Mononuclear cell (primary cell): ENCODE results near the gene PPARA. TPM values are rescaled to one million over a fixed set of nuclear protein-coding genes. Genes with fewer than 3 reads are reported as not detected.
"Not testable (repeated sequence)": the region's sequence is repeated elsewhere in the genome, so short reads cannot be mapped to it uniquely, and the experiment has no call there.

Experiments
- H3K27me3 ChIP-seq: 2 replicates; pipeline ENCODE4 v1.6.0; 2011; ENCODE audit warnings: low read length, control low read depth; ENCODE audit not compliant: insufficient read depth
- H3K4me1 ChIP-seq: 2 replicates; pipeline ENCODE4 v1.5.1; 2011; ENCODE audit warnings: mild to moderate bottlenecking, low read length, control low read depth; ENCODE audit not compliant: insufficient read depth
- H3K4me3 ChIP-seq: 2 replicates; pipeline ENCODE4 v1.5.1; 2011; ENCODE audit warnings: mild to moderate bottlenecking, low read length, moderate library complexity
- H3K9me3 ChIP-seq: 2 replicates; pipeline ENCODE4 v1.5.1; 2011; ENCODE audit warnings: low read depth, mild to moderate bottlenecking, control low read depth, low read length
- total RNA-seq: library from RNA; depleted of rRNA; stranded (reverse); fragments of >200 nt; gene quantifications from one replicate; pipeline ENCODE4 v1.2.3, GENCODE V29; 2012

PPARA gene
- total RNA-seq, 1 donor: 5.1 TPM

- H3K4me1 ChIP-seq: peaks cover 20% of the 10 kb centered on the region
- peaks cover 21% of the 10 kb centered on the region for H3K27me3 ChIP-seq
- H3K9me3 ChIP-seq: no peaks in the 10 kb centered on the region
- H3K4me3 ChIP-seq: no peak overlapping the region
These were observed 112.3 kb downstream of the PPARA start for GRCh38 chr22:46262449-46263215.

GRCh38 chr22:46263216-46263590 is 112.9 kb downstream of the PPARA start, which contains the start of gene PKDREJ:
Gene PKDREJ, minus strand, starts transcription at chr22:46263343. Its CDS starts 21 bp downstream, at chr22:46263322.
- H3K27me3 ChIP-seq: peaks cover 21% of the 10 kb centered on the region
- H3K9me3 ChIP-seq: no peaks in the 10 kb centered on the region
- H3K4me3 ChIP-seq: no peak within 1 kb of the TSS
- peaks cover 22% of the 10 kb centered on the region for H3K4me1 ChIP-seq

GRCh38 chr22:46264520-46264919 is 114.2 kb downstream of the PPARA start:
- Histone ChIP-seq H3K4me1 (peaks cover 22% of the 10 kb centered on the region), H3K27me3 (peaks cover 21% of the 10 kb centered on the region)
- not testable (repeated sequence) for H3K4me3 ChIP-seq, H3K9me3 ChIP-seq

- Histone ChIP-seq H3K27me3 (peaks cover 21% of the 10 kb centered on the region), H3K4me1 (peaks cover 18% of the 10 kb centered on the region)
- H3K9me3 ChIP-seq, H3K4me3 ChIP-seq: not testable (repeated sequence)
These were observed 115.3 kb downstream of the PPARA start for GRCh38 chr22:46265627-46266026.

- Histone ChIP-seq H3K27me3 (peaks cover 6% of the 10 kb centered on the region), H3K4me3 (peak within 1 kb of the TSS; percentile 61), H3K9me3 (no peaks in the 10 kb centered on the region), H3K4me1 (peaks cover 18% of the 10 kb centered on the region)
These were observed 117.3 kb downstream of the PPARA start, which contains the start of gene TTC38 for GRCh38 chr22:46267431-46268279. Gene TTC38, plus strand, starts transcription at chr22:46268008. Its CDS starts 32 bp downstream, at chr22:46268040.

DNA sequence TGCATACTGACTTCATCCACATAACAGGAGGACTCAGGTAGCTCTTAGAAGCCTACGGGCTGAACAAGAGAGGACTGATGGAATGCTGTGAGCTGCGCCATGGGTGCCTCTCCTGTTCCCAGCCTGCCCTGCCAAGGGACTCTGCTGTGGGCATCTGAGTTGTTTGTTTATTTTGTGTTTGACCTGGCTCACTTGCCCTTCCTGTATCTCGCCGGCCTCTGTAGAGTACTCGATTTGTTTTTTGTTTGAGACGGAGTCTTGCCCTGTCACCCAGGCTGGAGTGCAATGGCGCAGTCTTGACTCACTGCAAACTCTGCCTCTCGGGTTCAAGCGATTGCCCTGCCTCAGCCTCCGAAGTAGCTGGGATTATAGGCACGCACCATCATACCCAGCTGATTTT is 119.2 kb downstream of the PPARA start:
- Histone ChIP-seq H3K9me3 (no peaks in the 10 kb centered on the region), H3K4me3 (no peak overlapping the region), H3K4me1 (peaks cover 18% of the 10 kb centered on the region), H3K27me3 (no peaks in the 10 kb centered on the region)

DNA sequence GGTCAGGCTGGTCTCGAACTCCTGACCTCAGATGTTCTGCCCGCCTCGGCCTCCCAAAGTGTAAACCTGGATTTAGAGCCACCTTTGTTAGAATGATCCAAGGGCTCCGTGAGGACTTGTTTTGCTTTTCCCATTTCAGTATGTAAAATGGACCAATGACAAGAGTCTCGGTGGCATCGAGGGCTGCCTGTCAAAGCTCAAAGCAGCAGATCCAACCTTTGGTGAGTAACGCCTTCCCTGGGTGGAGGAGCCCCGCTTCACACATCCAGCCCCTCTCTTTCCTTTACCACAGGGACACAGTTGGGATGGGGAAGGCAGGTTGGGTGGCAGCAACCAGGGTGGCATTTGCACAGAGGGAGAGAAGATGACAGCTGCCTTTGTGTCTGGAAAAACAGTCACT is 121.9 kb downstream of the PPARA start:
- no peak overlapping the region for H3K4me3 ChIP-seq
- no peaks in the 10 kb centered on the region for H3K9me3 ChIP-seq
- no peaks in the 10 kb centered on the region for H3K27me3 ChIP-seq
- H3K4me1 ChIP-seq: peaks cover 18% of the 10 kb centered on the region

- Histone ChIP-seq H3K9me3 (no peaks in the 10 kb centered on the region), H3K27me3 (no peaks in the 10 kb centered on the region), H3K4me3 (no peak overlapping the region), H3K4me1 (peaks cover 14% of the 10 kb centered on the region)
These were observed 122.6 kb downstream of the PPARA start for GRCh38 chr22:46272762-46273431.

DNA sequence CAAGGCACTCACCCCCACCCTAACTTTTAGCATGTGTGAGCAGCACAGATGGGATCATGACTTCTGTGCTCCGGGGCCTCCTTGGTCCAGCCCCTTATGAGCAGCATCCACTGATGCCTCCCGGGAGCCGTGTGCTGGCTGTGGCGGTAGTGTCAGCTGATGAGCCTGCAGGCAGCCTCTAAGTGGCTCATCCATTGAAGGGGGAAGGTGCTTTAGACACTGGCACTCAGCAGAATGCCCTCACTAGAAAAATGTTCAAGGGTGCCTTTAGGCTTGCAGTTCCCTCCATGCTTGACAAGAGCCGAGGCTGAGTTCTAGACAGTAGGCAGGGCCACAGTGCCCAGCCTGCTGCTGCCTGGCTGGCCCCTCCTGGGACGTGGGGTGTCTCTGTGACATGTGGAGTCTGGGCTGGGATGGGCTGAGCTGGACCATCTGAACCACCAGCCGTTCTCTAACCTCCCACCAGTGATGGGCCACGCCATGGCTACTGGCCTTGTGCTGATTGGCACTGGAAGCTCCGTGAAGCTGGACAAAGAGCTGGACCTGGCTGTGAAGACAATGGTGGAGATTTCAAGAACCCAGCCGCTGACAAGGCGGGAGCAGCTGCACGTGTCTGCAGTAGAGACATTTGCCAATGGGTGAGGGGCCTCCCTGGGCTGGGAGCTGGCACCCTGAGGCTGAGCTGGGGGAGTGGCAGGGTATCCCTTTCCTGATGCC is 123.3 kb downstream of the PPARA start:
- H3K9me3 ChIP-seq: no peaks in the 10 kb centered on the region
- H3K27me3 ChIP-seq: no peaks in the 10 kb centered on the region
- no peak overlapping the region for H3K4me3 ChIP-seq
- H3K4me1 ChIP-seq: peaks cover 8% of the 10 kb centered on the region

- no peaks in the 10 kb centered on the region for H3K9me3 ChIP-seq
- H3K4me3 ChIP-seq: no peak overlapping the region
- H3K27me3 ChIP-seq: no peaks in the 10 kb centered on the region
- peaks cover 2% of the 10 kb centered on the region for H3K4me1 ChIP-seq
These were observed 124.1 kb downstream of the PPARA start for GRCh38 chr22:46274381-46274780.

GRCh38 chr22:46275455-46276122 is 125.3 kb downstream of the PPARA start:
- H3K9me3 ChIP-seq: no peaks in the 10 kb centered on the region
- no peak overlapping the region for H3K4me3 ChIP-seq
- no peaks in the 10 kb centered on the region for H3K27me3 ChIP-seq
- peaks cover 11% of the 10 kb centered on the region for H3K4me1 ChIP-seq

- H3K27me3 ChIP-seq: no peaks in the 10 kb centered on the region
- H3K4me1 ChIP-seq: peaks cover 14% of the 10 kb centered on the region
- H3K4me3 ChIP-seq: no peak overlapping the region
- no peaks in the 10 kb centered on the region for H3K9me3 ChIP-seq
These were observed 126.2 kb downstream of the PPARA start for GRCh38 chr22:46276563-46276962.

GRCh38 chr22:46278656-46279645 is 128.6 kb downstream of the PPARA start:
- Histone ChIP-seq H3K4me3 (no peak overlapping the region), H3K27me3 (no peaks in the 10 kb centered on the region), H3K4me1 (peaks cover 14% of the 10 kb centered on the region), H3K9me3 (no peaks in the 10 kb centered on the region)
